Measurements from ENCODE around the gene NEDD8. TPM values are rescaled to one million over a fixed set of nuclear protein-coding genes. Genes with fewer than 3 reads are reported as not detected.
A peak's percentile ranks its signal among the peaks of the same experiment; 100 is the strongest.

NEDD8 gene
- polyA plus RNA-seq, 1 experiment = 242 TPM

- TF ChIP-seq, protein P1, sequence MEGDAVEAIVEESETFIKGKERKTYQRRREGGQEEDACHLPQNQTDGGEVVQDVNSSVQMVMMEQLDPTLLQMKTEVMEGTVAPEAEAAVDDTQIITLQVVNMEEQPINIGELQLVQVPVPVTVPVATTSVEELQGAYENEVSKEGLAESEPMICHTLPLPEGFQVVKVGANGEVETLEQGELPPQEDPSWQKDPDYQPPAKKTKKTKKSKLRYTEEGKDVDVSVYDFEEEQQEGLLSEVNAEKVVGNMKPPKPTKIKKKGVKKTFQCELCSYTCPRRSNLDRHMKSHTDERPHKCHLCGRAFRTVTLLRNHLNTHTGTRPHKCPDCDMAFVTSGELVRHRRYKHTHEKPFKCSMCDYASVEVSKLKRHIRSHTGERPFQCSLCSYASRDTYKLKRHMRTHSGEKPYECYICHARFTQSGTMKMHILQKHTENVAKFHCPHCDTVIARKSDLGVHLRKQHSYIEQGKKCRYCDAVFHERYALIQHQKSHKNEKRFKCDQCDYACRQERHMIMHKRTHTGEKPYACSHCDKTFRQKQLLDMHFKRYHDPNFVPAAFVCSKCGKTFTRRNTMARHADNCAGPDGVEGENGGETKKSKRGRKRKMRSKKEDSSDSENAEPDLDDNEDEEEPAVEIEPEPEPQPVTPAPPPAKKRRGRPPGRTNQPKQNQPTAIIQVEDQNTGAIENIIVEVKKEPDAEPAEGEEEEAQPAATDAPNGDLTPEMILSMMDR (IDR thresholded peaks at IDR 0.05; ENCODE audit: insufficient read depth, low read depth, low read length) = no peak
- ChIA-PET POLR2A (no interaction called here), CTCF (interaction anchor here (0.7 to 2.7 kb wide), 6 partner anchors 9 to 145 kb away, joined by 3 to 18 read pairs (median 4); partner anchors contain the start of genes EMC9, IRF9 and PSME1)
- peaks cover 32% of the 10 kb centered on the region for H3K36me3 ChIP-seq (ENCODE audit: control insufficient read depth, insufficient read depth, low read length)
- peak; percentile 79 for DNase-seq (ENCODE audit: low read depth)
- peak within 1 kb of the TSS; percentile 70 for H3K4me3 ChIP-seq (ENCODE audit: low read depth, low read length)
- no peaks in the 10 kb centered on the region for H3K27me3 ChIP-seq (ENCODE audit: control insufficient read depth, insufficient read depth, low read length)
These were observed 43.7 kb downstream of the NEDD8 start, which contains the start of gene IPO4 for GRCh38 chr14:24188251-24189058. TSS of gene IPO4 (minus strand) at chr14:24188816. CDS start at chr14:24188787, 29 bp downstream.

- peaks cover 34% of the 10 kb centered on the region for H3K36me3 ChIP-seq (ENCODE audit: control insufficient read depth, insufficient read depth, low read length)
- DNase-seq (ENCODE audit: low read depth) = no peak
- ChIA-PET POLR2A (no interaction called here), CTCF (interaction anchor here (1.0 to 2.7 kb wide), 3 partner anchors 26 to 129 kb away, joined by 4 to 18 read pairs (median 5); partner anchors contain the start of genes EMC9 and IRF9)
- TF ChIP-seq, protein P1 (IDR thresholded peaks at IDR 0.05; ENCODE audit: insufficient read depth, low read depth, low read length) = no peak
- H3K27me3 ChIP-seq (ENCODE audit: control insufficient read depth, insufficient read depth, low read length) = no peaks in the 10 kb centered on the region
- peak overlapping the region; percentile 70; the same call in 1 of the 2 replicates for H3K4me3 ChIP-seq (ENCODE audit: low read depth, low read length)
These were observed 44.6 kb downstream of the NEDD8 start for GRCh38 chr14:24187539-24187915.

GRCh38 chr14:24186831-24187538, 45.2 kb downstream of the NEDD8 start:
- Histone ChIP-seq H3K27me3 (ENCODE audit: control insufficient read depth, insufficient read depth, low read length) (no peaks in the 10 kb centered on the region), H3K36me3 (ENCODE audit: control insufficient read depth, insufficient read depth, low read length) (peaks cover 35% of the 10 kb centered on the region), H3K4me3 (ENCODE audit: low read depth, low read length) (no peak overlapping the region)
- no peak for DNase-seq (ENCODE audit: low read depth)
- TF ChIP-seq, protein P1 (IDR thresholded peaks at IDR 0.05; ENCODE audit: insufficient read depth, low read depth, low read length) = no peak
- CTCF ChIA-PET = interaction anchor here (1.0 to 2.7 kb wide), 2 partner anchors 26 to 129 kb away, joined by 4 to 18 read pairs; partner anchors contain the start of gene IRF9
- POLR2A ChIA-PET = no interaction called here

DNA sequence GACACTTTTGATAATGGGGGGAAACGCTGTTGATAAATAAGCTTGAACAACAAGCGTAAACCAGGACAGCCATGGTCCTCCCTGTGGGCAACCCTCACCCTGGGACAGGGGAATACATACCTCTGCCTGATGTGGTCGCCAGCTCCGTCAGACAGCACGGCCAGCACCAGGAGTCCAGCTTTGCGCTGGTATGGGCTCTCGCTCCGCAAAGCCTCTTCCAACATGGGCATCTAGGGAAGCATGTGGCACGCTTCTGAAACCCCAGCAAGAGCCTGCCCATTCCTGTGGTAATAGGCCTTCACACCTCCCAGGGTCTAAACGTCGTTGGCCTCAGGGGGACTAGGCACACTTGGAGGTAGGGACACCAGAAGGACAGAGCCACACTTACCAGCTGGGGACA, 46.4 kb downstream of the NEDD8 start:
- no peak overlapping the region for H3K4me3 ChIP-seq (ENCODE audit: low read depth, low read length)
- ChIA-PET POLR2A (no interaction called here), CTCF (interaction anchor here (1.2 to 1.6 kb wide), 3 partner anchors 25 to 128 kb away, joined by 3 to 4 read pairs (median 4); partner anchors contain the start of gene IRF9)
- TF ChIP-seq, protein P1 (IDR thresholded peaks at IDR 0.05; ENCODE audit: insufficient read depth, low read depth, low read length) = no peak
- DNase-seq (ENCODE audit: low read depth) = no peak
- H3K27me3 ChIP-seq (ENCODE audit: control insufficient read depth, insufficient read depth, low read length) = no peaks in the 10 kb centered on the region
- peaks cover 42% of the 10 kb centered on the region for H3K36me3 ChIP-seq (ENCODE audit: control insufficient read depth, insufficient read depth, low read length)

DNA sequence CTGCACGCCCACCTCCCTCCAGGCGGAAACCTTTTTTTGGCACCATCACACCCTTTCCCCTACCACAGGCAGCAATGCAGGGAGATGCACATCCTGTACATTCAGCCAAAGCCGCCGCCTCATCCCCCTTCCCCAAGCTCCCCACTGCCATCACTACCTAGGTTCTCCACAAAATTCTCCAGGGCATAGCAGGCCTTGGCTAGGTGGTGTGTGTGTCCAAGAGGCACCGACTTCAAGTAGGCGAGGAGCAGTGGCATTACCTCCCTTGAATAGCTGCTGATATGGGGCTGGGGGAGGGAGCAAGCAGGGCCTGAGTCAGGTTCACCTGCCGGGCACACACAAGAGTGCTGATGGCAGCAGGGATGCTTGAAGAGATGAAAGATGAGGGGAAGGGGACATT, 47.1 kb downstream of the NEDD8 start:
- ChIA-PET POLR2A (no interaction called here), CTCF (interaction anchor here (1.2 to 1.6 kb wide), 3 partner anchors 24 to 127 kb away, joined by 3 to 4 read pairs (median 4); partner anchors contain the start of gene IRF9)
- DNase-seq (ENCODE audit: low read depth) = no peak
- Histone ChIP-seq H3K27me3 (ENCODE audit: control insufficient read depth, insufficient read depth, low read length) (no peaks in the 10 kb centered on the region), H3K4me3 (ENCODE audit: low read depth, low read length) (no peak overlapping the region), H3K36me3 (ENCODE audit: control insufficient read depth, insufficient read depth, low read length) (peaks cover 44% of the 10 kb centered on the region)
- TF ChIP-seq, protein P1 (IDR thresholded peaks at IDR 0.05; ENCODE audit: insufficient read depth, low read depth, low read length) = no peak
